ENCODE results near the gene C1QTNF2.

The C1QTNF2 gene

DNA sequence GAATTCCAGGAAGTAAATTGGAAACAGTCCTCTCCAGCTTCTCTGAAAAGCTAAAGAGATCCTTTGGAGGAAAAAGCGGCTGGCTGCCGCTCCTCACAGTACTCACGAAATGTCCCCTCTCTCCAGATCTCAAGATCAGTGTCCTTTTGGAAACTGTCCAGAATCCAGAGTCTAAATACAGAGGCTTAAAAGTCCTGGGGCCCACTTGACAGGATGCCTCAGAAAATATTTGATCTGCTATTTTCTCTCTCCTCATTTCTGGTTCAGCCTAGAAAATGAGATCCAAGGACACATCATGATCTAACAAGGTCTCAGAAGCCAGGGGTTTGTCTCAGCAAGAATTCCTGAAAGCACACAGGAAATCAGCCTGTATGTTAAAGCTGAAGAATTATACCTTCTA lies 7.2 kb downstream of the C1QTNF2 start:
- Histone ChIP-seq H3K27ac (no peak overlapping the region), H3K9me3 (no peaks in the 10 kb centered on the region), H3K36me3 (no peaks in the 10 kb centered on the region), H3K27me3 (peaks cover 18% of the 10 kb centered on the region), H3K4me1 (ENCODE audit: control insufficient read depth in 1 of 2, insufficient read depth in 1 of 2, low read depth in 1 of 2, low read length in 1 of 2) (no peaks in the 10 kb centered on the region), H3K4me3 (ENCODE audit: low read depth in 1 of 2, low read length in 1 of 2) (no peak overlapping the region)
- TF ChIP-seq, protein P1, sequence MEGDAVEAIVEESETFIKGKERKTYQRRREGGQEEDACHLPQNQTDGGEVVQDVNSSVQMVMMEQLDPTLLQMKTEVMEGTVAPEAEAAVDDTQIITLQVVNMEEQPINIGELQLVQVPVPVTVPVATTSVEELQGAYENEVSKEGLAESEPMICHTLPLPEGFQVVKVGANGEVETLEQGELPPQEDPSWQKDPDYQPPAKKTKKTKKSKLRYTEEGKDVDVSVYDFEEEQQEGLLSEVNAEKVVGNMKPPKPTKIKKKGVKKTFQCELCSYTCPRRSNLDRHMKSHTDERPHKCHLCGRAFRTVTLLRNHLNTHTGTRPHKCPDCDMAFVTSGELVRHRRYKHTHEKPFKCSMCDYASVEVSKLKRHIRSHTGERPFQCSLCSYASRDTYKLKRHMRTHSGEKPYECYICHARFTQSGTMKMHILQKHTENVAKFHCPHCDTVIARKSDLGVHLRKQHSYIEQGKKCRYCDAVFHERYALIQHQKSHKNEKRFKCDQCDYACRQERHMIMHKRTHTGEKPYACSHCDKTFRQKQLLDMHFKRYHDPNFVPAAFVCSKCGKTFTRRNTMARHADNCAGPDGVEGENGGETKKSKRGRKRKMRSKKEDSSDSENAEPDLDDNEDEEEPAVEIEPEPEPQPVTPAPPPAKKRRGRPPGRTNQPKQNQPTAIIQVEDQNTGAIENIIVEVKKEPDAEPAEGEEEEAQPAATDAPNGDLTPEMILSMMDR (IDR thresholded peaks at IDR 0.05) = no peak

DNA sequence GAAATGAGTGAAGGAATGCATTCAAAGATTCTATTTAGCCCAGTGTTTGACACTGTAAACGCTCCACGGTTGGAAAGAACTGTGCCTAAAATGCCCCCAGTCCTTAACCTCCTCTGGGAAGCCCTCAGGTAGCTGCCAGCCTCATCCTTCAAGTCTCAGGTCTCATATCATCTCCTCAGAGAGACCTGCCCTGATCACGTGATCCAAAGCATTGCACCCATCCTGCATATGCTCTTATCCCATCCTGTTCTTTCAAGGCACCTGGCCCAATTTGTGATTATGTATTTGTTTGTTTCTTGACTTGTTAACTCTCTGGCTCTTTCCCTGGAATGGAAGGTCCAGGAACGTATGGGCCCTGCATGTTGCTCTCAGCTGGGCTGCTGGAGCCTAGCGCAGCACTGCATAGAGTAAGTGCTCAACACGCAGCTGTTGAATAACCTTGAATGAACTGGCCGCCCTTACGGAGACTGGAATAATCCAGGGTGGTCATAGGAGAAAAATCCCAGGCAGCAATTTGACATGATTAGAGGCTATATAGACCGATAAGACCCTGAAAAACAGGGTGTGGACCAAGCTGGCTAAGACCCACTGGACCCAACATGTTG lies 8.7 kb downstream of the C1QTNF2 start:
- no peaks in the 10 kb centered on the region for H3K9me3 ChIP-seq
- no peaks in the 10 kb centered on the region for H3K4me1 ChIP-seq (ENCODE audit: control insufficient read depth in 1 of 2, insufficient read depth in 1 of 2, low read depth in 1 of 2, low read length in 1 of 2)
- no peak overlapping the region for H3K27ac ChIP-seq
- H3K4me3 ChIP-seq (ENCODE audit: low read depth in 1 of 2, low read length in 1 of 2) = no peak overlapping the region
- TF ChIP-seq, protein P1 (IDR thresholded peaks at IDR 0.05) = no peak
- H3K27me3 ChIP-seq = peaks cover 7% of the 10 kb centered on the region
- H3K36me3 ChIP-seq = no peaks in the 10 kb centered on the region

DNA sequence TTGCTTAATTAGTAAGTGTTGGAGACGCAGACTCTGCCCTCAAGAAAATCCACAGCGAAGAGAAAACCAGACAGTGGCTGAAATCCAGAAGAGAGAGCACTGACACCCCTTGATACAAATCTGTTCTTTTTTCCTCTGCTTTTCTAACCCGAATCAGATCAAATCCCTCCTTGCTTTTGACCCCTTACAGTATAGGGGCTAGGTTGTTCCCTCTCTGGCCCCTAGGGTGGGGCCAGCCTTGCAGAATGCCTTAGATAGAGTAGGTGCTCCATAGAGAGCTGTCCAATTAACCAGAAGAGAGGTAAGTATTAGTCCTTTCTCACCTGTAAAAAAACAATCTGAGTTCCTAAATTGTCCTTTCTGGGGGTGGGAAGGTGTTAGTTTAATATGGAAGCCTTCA lies 10.1 kb downstream of the C1QTNF2 start:
- H3K4me3 ChIP-seq (ENCODE audit: low read depth in 1 of 2, low read length in 1 of 2) = no peak overlapping the region
- no peaks in the 10 kb centered on the region for H3K9me3 ChIP-seq
- peaks cover 7% of the 10 kb centered on the region for H3K27me3 ChIP-seq
- H3K36me3 ChIP-seq = no peaks in the 10 kb centered on the region
- TF ChIP-seq, protein P1 (IDR thresholded peaks at IDR 0.05) = no peak
- H3K4me1 ChIP-seq (ENCODE audit: control insufficient read depth in 1 of 2, insufficient read depth in 1 of 2, low read depth in 1 of 2, low read length in 1 of 2) = no peaks in the 10 kb centered on the region
- H3K27ac ChIP-seq = no peak overlapping the region

DNA sequence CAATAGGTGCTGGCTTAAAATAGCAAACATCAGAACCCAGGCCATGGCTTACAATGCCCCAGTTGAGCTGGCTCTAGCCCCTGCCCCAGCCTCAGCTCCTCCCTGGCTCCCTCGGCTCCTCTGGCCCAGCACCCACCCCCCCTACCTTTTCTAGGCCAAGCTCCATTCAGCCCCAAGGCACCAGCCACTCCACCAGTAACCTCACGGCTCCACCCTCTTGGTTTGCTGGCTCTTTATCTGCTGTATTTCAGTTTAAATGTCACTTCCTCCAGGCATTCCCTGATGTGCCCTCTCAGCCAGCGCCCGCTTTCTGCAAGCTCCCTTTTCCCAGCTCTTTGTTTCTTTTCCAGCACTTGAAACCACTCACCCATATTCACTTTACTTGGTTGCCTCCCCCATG lies 10.6 kb downstream of the C1QTNF2 start:
- TF ChIP-seq, protein P1 (IDR thresholded peaks at IDR 0.05) = no peak

DNA sequence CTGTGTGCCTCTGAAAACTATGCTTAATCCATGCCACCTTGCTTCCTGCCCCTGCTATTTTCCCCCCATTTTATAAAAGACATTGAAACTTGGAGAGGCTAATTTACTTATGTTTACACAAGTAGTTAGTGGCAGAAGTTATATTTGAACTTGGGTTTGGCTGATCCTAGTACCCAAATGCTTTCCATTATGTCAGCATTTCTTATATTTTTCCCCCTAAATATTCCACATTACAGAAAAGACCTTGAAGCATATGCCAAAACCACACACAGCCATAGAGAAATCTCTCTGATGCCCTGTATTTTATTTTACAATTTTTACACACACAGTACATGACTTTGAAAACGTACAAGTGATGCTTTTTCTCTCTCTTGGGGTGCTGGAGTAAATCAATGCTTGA lies 11.2 kb downstream of the C1QTNF2 start:
- no peaks in the 10 kb centered on the region for H3K36me3 ChIP-seq
- no peaks in the 10 kb centered on the region for H3K4me1 ChIP-seq (ENCODE audit: control insufficient read depth in 1 of 2, insufficient read depth in 1 of 2, low read depth in 1 of 2, low read length in 1 of 2)
- H3K9me3 ChIP-seq = no peaks in the 10 kb centered on the region
- TF ChIP-seq, protein P1 (IDR thresholded peaks at IDR 0.05) = no peak
- no peak overlapping the region for H3K4me3 ChIP-seq (ENCODE audit: low read depth in 1 of 2, low read length in 1 of 2)
- H3K27ac ChIP-seq = no peak overlapping the region
- peaks cover 7% of the 10 kb centered on the region for H3K27me3 ChIP-seq

More for the DNA sequence above, 10.6 kb downstream of the C1QTNF2 start:
- H3K4me3 ChIP-seq (ENCODE audit: low read depth in 1 of 2, low read length in 1 of 2) = no peak overlapping the region
- no peaks in the 10 kb centered on the region for H3K4me1 ChIP-seq (ENCODE audit: control insufficient read depth in 1 of 2, insufficient read depth in 1 of 2, low read depth in 1 of 2, low read length in 1 of 2)
- H3K36me3 ChIP-seq = no peaks in the 10 kb centered on the region
- H3K9me3 ChIP-seq = no peaks in the 10 kb centered on the region
- peaks cover 7% of the 10 kb centered on the region for H3K27me3 ChIP-seq
- H3K27ac ChIP-seq = no peak overlapping the region

Data from neutrophil (primary cell).